Neural cell (in vitro differentiated cells): ENCODE measurements around the gene TMEM200B. TPM values are rescaled to one million over a fixed set of nuclear protein-coding genes. Genes with fewer than 3 reads are reported as not detected.

Experiments
- H2AFZ ChIP-seq: fragments of 200-600, 300-800 bp; sonication (generic), shearing (Covaris generic); 2 replicates; pipeline ENCODE4 v1.6.0; 2014; ENCODE audit warnings: low read depth, mild to moderate bottlenecking, antibody characterized with exemption, low read length, moderate library complexity
- H3F3A ChIP-seq: fragments of 200-600 bp; shearing (Covaris generic); 2 replicates; pipeline ENCODE4 v1.6.1; 2016; ENCODE audit warnings: mild to moderate bottlenecking, moderate library complexity, mixed read lengths, antibody characterized with exemption, low read length; ENCODE audit not compliant: insufficient read depth, poor library complexity, severe bottlenecking
- H3K27ac ChIP-seq: fragments of 200-600, 300-800 bp; sonication (generic), shearing (Covaris generic); 2 replicates; pipeline ENCODE4 v1.5.1; 2014; ENCODE audit warnings: mild to moderate bottlenecking, low read length, moderate library complexity
- H3K27me3 ChIP-seq: fragments of 300-800, 200-600 bp; sonication (generic), shearing (Covaris generic); 2 replicates; pipeline ENCODE4 v1.6.0; 2014; ENCODE audit warnings: mild to moderate bottlenecking, low read depth, low read length, moderate library complexity; ENCODE audit not compliant: insufficient read depth
- H3K36me3 ChIP-seq: fragments of 300-800, 200-600 bp; sonication (generic), shearing (Covaris generic); 2 replicates; pipeline ENCODE4 v1.5.1; 2014; ENCODE audit warnings: mild to moderate bottlenecking, antibody characterized with exemption, low read length, moderate library complexity; ENCODE audit not compliant: insufficient read depth
- H3K4me2 ChIP-seq: fragments of 300-800, 200-600 bp; sonication (generic), shearing (Covaris generic); 2 replicates; pipeline ENCODE4 v1.6.0; 2014; ENCODE audit warnings: mild to moderate bottlenecking, low read length
- H3K4me3 ChIP-seq: fragments of 300-800, 200-600 bp; sonication (generic), shearing (Covaris generic); 2 replicates; pipeline ENCODE4 v1.5.1; 2014; ENCODE audit warnings: mild to moderate bottlenecking, low read length, moderate library complexity
- H3K79me2 ChIP-seq: fragments of 200-600 bp; shearing (Covaris generic); replicated peaks from 2 replicates; pipeline ENCODE4 v1.6.0; 2014; ENCODE audit warnings: mild to moderate bottlenecking, low read length, moderate library complexity; ENCODE audit not compliant: insufficient read depth
- H3K9ac ChIP-seq: fragments of 300-800, 200-600 bp; sonication (generic), shearing (Covaris generic); 2 replicates; pipeline ENCODE4 v1.6.1; 2016; ENCODE audit warnings: mild to moderate bottlenecking, low read length, mixed read lengths
- H3K9me2 ChIP-seq: fragments of 200-600 bp; shearing (Covaris generic); 2 replicates; pipeline ENCODE4 v1.6.1; 2016; ENCODE audit warnings: mild to moderate bottlenecking, low read length, mixed read lengths; ENCODE audit not compliant: insufficient read depth
- H3K9me3 ChIP-seq: fragments of 200-600, 300-800 bp; sonication (generic), shearing (Covaris generic); 2 replicates; pipeline ENCODE4 v1.6.1; 2016; ENCODE audit warnings: mild to moderate bottlenecking, mixed run types, low read length, moderate library complexity, mixed read lengths
- H4K20me1 ChIP-seq: fragments of 200-600 bp; shearing (Covaris generic); 2 replicates; pipeline ENCODE4 v1.6.1; 2016; ENCODE audit warnings: mild to moderate bottlenecking, mixed run types; ENCODE audit not compliant: insufficient read depth
- CTCF ChIP-seq: fragments of 450-650 bp; IDR thresholded peaks from 2 replicates; pipeline ENCODE4 v1.5.1; 2014; ENCODE audit warnings: antibody characterized with exemption, mild to moderate bottlenecking, moderate library complexity; ENCODE audit not compliant: poor library complexity, severe bottlenecking
- EP300 ChIP-seq: fragments of 450-650 bp; conservative IDR thresholded peaks from 2 replicates; pipeline ENCODE4 v1.6.1; 2014; ENCODE audit warnings: antibody characterized with exemption, mild to moderate bottlenecking, moderate library complexity; ENCODE audit not compliant: poor library complexity, severe bottlenecking
- EZH2 ChIP-seq: fragments of 200-600, 300-800 bp; shearing (Covaris generic), sonication (generic); IDR thresholded peaks from 2 replicates; pipeline ENCODE4 v1.6.1; 2014; ENCODE audit warnings: antibody characterized with exemption, low read length, borderline replicate concordance, mild to moderate bottlenecking; ENCODE audit not compliant: insufficient read depth, poor library complexity, severe bottlenecking
- MXI1 ChIP-seq: fragments of 450-650 bp; conservative IDR thresholded peaks from 2 replicates; pipeline ENCODE4 v1.6.1; 2014; ENCODE audit warnings: antibody characterized with exemption, mild to moderate bottlenecking; ENCODE audit not compliant: poor library complexity, severe bottlenecking
- POLR2AphosphoS5 ChIP-seq: IDR thresholded peaks from 2 replicates; pipeline ENCODE4 v1.6.1; 2012
- RAD21 ChIP-seq: fragments of 450-650 bp; conservative IDR thresholded peaks from 2 replicates; pipeline ENCODE4 v1.6.1; 2014; ENCODE audit warnings: antibody characterized with exemption, mild to moderate bottlenecking, moderate library complexity
- REST ChIP-seq: IDR thresholded peaks from 2 replicates; pipeline ENCODE4 v1.6.1; 2012; ENCODE audit warnings: borderline replicate concordance
- SMC3 ChIP-seq: fragments of 450-650 bp; conservative IDR thresholded peaks from 2 replicates; pipeline ENCODE4 v1.6.1; 2014; ENCODE audit warnings: antibody characterized with exemption, mild to moderate bottlenecking, moderate library complexity; ENCODE audit not compliant: poor library complexity
- TAF1 ChIP-seq: IDR thresholded peaks from 2 replicates; pipeline ENCODE4 v1.6.1; 2012; ENCODE audit warnings: low read depth
- polyA plus RNA-seq: library from polyadenylated mRNA; depleted of rRNA; stranded (reverse); fragments of >200 nt; gene quantifications from 2 replicates; pipeline ENCODE4 v1.2.3, GENCODE V29; 2014

The TMEM200B gene
- polyA plus RNA-seq, 1 donor from 2014 or later = 0.11 TPM

GRCh38 chr1:29120947-29121485 is 2.7 kb downstream of the TMEM200B start:
- H3K27me3 ChIP-seq = peaks cover 60% of the 10 kb centered on the region
- no peak overlapping the region for H3K4me2 ChIP-seq
- no peaks in the 10 kb centered on the region for H3F3A ChIP-seq
- H3K9ac ChIP-seq = no peak overlapping the region
- no peaks in the 10 kb centered on the region for H3K9me3 ChIP-seq
- H3K36me3 ChIP-seq = no peaks in the 10 kb centered on the region
- no peak overlapping the region for H2AFZ ChIP-seq
- no peak overlapping the region for H3K4me3 ChIP-seq
- no peak overlapping the region for H3K27ac ChIP-seq
- no peaks in the 10 kb centered on the region for H4K20me1 ChIP-seq
- H3K9me2 ChIP-seq = no peaks in the 10 kb centered on the region
- TF ChIP-seq CTCF (peak; percentile 54), EZH2 (no peak), EP300 (no peak)
- H3K79me2 ChIP-seq = no peaks in the 10 kb centered on the region

- Histone ChIP-seq H3K9me2 (no peaks in the 10 kb centered on the region), H3K27me3 (peaks cover 53% of the 10 kb centered on the region), H4K20me1 (no peaks in the 10 kb centered on the region), H3K27ac (no peak overlapping the region), H3K4me2 (no peak overlapping the region), H3K9me3 (no peaks in the 10 kb centered on the region), H3K9ac (no peak overlapping the region), H3K4me3 (no peak overlapping the region), H3K36me3 (peaks cover 4% of the 10 kb centered on the region), H3K79me2 (no peaks in the 10 kb centered on the region), H2AFZ (no peak overlapping the region), H3F3A (no peaks in the 10 kb centered on the region)
- TF ChIP-seq TAF1 = no peak
Observed at GRCh38 chr1:29120367-29120766, 3.3 kb downstream of the TMEM200B start.

- Histone ChIP-seq H3K4me3 (no peak overlapping the region), H3K9ac (no peak overlapping the region), H3K79me2 (no peaks in the 10 kb centered on the region), H4K20me1 (no peaks in the 10 kb centered on the region), H3K9me3 (no peaks in the 10 kb centered on the region), H2AFZ (no peak overlapping the region), H3K27ac (no peak overlapping the region), H3K36me3 (peaks cover 4% of the 10 kb centered on the region), H3K4me2 (no peak overlapping the region), H3K27me3 (peaks cover 43% of the 10 kb centered on the region), H3F3A (no peaks in the 10 kb centered on the region), H3K9me2 (no peaks in the 10 kb centered on the region)
- TF ChIP-seq EZH2 = no peak
- TF ChIP-seq SMC3 = no peak
- no peak for TF ChIP-seq REST
- no peak for TF ChIP-seq MXI1
- TF ChIP-seq RAD21 = no peak
- no peak for TF ChIP-seq TAF1
- no peak for TF ChIP-seq EP300
- TF ChIP-seq POLR2AphosphoS5 = no peak
- no peak for TF ChIP-seq CTCF
Observed at GRCh38 chr1:29119121-29119929, 4.4 kb downstream of the TMEM200B start.
